HepG2 (cell line): Measurements from ENCODE around the gene NUTF2. TPM values are rescaled to one million over a fixed set of nuclear protein-coding genes. Genes with fewer than 3 reads are reported as not detected.

ENCODE experiments used
- AGO2 ChIP-seq: fragments of 200-400 bp; formaldehyde crosslinking; optimal IDR thresholded peaks from 2 replicates; pipeline ENCODE3; 2017; ENCODE audit warnings: mild to moderate bottlenecking, low read depth, low read length, moderate library complexity
- ATF7 ChIP-seq, 2 experiments: fragments of 450-650 bp in 1 of 2; sonication (generic) in 1 of 2; formaldehyde crosslinking in 1 of 2; IDR thresholded peaks; 2 replicates each; pipeline versions ENCODE4 v1.4.0 to v1.6.1; 2016 to 2020; ENCODE audit warnings: antibody characterized with exemption in 1 of 2, mild to moderate bottlenecking in 1 of 2, missing genetic modification reagents in 1 of 2
- CBX5 ChIP-seq: sonication (generic); formaldehyde crosslinking; IDR thresholded peaks from 2 replicates; pipeline ENCODE4 v1.4.0; 2020; ENCODE audit warnings: missing genetic modification reagents, borderline replicate concordance
- E2F2 ChIP-seq: sonication (generic); formaldehyde crosslinking; IDR thresholded peaks from 2 replicates; pipeline ENCODE4 v1.4.0; 2020; ENCODE audit warnings: missing genetic modification reagents, borderline replicate concordance
- EEA1 ChIP-seq: sonication (generic); formaldehyde crosslinking; IDR thresholded peaks from 2 replicates; pipeline ENCODE4 v1.5.1; 2020; ENCODE audit warnings: mild to moderate bottlenecking, missing genetic modification reagents, borderline replicate concordance
- GATA4 ChIP-seq: sonication (generic); IDR thresholded peaks from 2 replicates; pipeline ENCODE4 v1.6.1; 2016; ENCODE audit warnings: antibody characterized with exemption, low read depth, borderline replicate concordance
- GPN1 ChIP-seq: sonication (generic); formaldehyde crosslinking; IDR thresholded peaks from 2 replicates; pipeline ENCODE4 v1.5.1; 2020; ENCODE audit warnings: missing genetic modification reagents, borderline replicate concordance
- ISL2 ChIP-seq: sonication (generic); formaldehyde crosslinking; IDR thresholded peaks from 2 replicates; pipeline ENCODE4 v1.5.0; 2020; ENCODE audit warnings: missing genetic modification reagents
- JUN ChIP-seq: sonication (generic); formaldehyde crosslinking; IDR thresholded peaks from 2 replicates; pipeline ENCODE4 v1.4.0; 2020; ENCODE audit warnings: mild to moderate bottlenecking, missing genetic modification reagents
- MYNN ChIP-seq: sonication (generic); formaldehyde crosslinking; IDR thresholded peaks from 2 replicates; pipeline ENCODE4 v1.4.0; 2020; ENCODE audit warnings: mild to moderate bottlenecking, low read depth, missing genetic modification reagents
- SIN3B ChIP-seq: fragments of 150-350 bp; IDR thresholded peaks from 2 replicates; pipeline ENCODE4 v1.6.1; 2014; ENCODE audit warnings: low read length
- SMARCE1 ChIP-seq: fragments of 450-650 bp; IDR thresholded peaks from 2 replicates; pipeline ENCODE4 v1.6.1; 2017; ENCODE audit warnings: borderline replicate concordance
- TARDBP ChIP-seq: sonication (generic); formaldehyde crosslinking; IDR thresholded peaks from 2 replicates; pipeline ENCODE4 v1.8.0; 2022; ENCODE audit warnings: mild to moderate bottlenecking, missing genetic modification reagents
- ZNF234 ChIP-seq: sonication (generic); formaldehyde crosslinking; conservative IDR thresholded peaks from 2 replicates; pipeline ENCODE4 v1.5.1; 2020; ENCODE audit warnings: mild to moderate bottlenecking, missing genetic modification reagents
- ZNF367 ChIP-seq: sonication (generic); formaldehyde crosslinking; IDR thresholded peaks from 2 replicates; pipeline ENCODE4 v1.4.0; 2020; ENCODE audit warnings: missing genetic modification reagents, borderline replicate concordance
- ZNF430 ChIP-seq: sonication (generic); formaldehyde crosslinking; IDR thresholded peaks from 2 replicates; pipeline ENCODE4 v1.9.0; 2021; ENCODE audit warnings: mild to moderate bottlenecking, missing genetic modification reagents
- ZNF546 ChIP-seq: sonication (generic); formaldehyde crosslinking; conservative IDR thresholded peaks from 2 replicates; pipeline ENCODE4 v1.8.1; 2023; ENCODE audit warnings: mild to moderate bottlenecking, missing genetic modification reagents
- ZNF574 ChIP-seq: sonication (generic); formaldehyde crosslinking; IDR thresholded peaks from 2 replicates; pipeline ENCODE4 v1.4.0; 2020; ENCODE audit warnings: missing genetic modification reagents
- ZNF619 ChIP-seq: sonication (generic); formaldehyde crosslinking; IDR thresholded peaks from 2 replicates; pipeline ENCODE4 v1.4.0; 2020; ENCODE audit warnings: mild to moderate bottlenecking, missing genetic modification reagents
- ZNF670 ChIP-seq: sonication (generic); formaldehyde crosslinking; IDR thresholded peaks from 2 replicates; pipeline ENCODE4 v1.8.0; 2022; ENCODE audit warnings: mild to moderate bottlenecking, missing genetic modification reagents, borderline replicate concordance
- ZNF841 ChIP-seq: sonication (generic); formaldehyde crosslinking; IDR thresholded peaks from 2 replicates; pipeline ENCODE4 v1.8.1; 2023; ENCODE audit warnings: missing genetic modification reagents, borderline replicate concordance
- polyA plus RNA-seq, 8 experiments: library from polyadenylated mRNA; depleted of rRNA in 3 of 8; stranded (reverse) in 7 of 8; unstranded in 1 of 8; fragments of >200 nt; fragmentation: Illumina TruSeq in 4 of 8; extraction: Trizol in 4 of 8; gene quantifications; 2 replicates each; pipeline versions ENCODE4 v1.2.1 to v1.2.3, GENCODE V29; 2011 to 2016; ENCODE audit warnings: low read depth in 4 of 8, missing spikeins in 1 of 8, mixed read lengths in 1 of 8; ENCODE audit not compliant: insufficient read depth in 1 of 8
- total RNA-seq, 5 experiments: library from RNA; depleted of rRNA; stranded (reverse); fragments of >200 nt; fragmentation: Illumina TruSeq; extraction: Trizol; gene quantifications; 2 replicates each; pipeline ENCODE4 v1.2.3, GENCODE V29; 2016; ENCODE audit warnings: low read depth in 1 of 5
- TF ChIP-seq, protein P1 (sequence below): sonication (generic); formaldehyde crosslinking; IDR thresholded peaks from 2 replicates; pipeline ENCODE4 v1.5.1; 2020; ENCODE audit warnings: mild to moderate bottlenecking, missing genetic modification reagents, moderate library complexity
- TF ChIP-seq, protein P2 (sequence below): IDR thresholded peaks from 2 replicates; pipeline ENCODE4 v1.6.1; 2016; ENCODE audit warnings: mild to moderate bottlenecking

The NUTF2 gene
- total and polyA plus RNA-seq, 2 of the 13 experiments (the other 11 are each of a cell fraction or from before 2014, with no cell fraction given): 168 to 214 TPM

DNA sequence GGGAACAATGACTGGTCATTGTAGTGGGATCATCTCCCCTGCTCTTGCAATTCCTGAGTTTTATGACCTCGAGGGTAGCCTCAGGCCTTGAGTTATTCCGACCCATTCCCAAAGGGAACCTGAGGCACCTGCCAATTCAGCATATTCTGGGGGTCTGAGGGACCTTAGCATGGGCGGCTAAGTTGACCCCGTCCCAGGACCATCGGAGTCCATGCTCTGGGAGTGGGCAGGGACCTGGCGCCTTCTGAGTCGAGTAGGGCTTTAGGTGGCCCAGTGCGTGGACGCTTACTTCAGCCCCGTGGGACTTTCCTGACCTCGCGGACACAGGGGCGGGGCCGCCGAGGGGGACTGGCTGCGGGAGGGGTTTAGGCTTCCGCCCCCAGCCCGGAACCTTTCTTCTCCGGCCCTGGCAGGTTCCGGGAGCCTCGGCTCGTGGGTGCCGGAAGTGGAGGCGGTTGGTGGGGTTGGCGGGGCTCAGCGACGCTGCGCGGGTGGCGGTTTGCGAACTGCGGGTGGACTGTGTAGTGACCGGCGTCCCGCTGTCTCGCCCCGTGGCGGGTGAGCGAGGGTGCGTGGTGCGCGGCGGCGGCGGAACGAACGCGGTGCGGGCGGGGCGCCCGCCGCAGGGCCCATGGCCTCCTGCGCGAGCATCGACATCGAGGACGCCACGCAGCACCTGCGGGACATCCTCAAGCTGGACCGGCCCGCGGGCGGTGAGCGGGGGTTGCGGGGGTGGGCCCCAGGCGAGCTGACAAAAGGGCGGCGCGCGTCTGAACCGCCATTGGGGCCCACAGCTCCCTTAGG lies 26.1 kb downstream of the NUTF2 start, which contains the start of gene EDC4 (continued):
- peak; percentile 73; the same call in 1 of the 2 replicates for TF ChIP-seq MYNN (CRISPR knock-in tag)
- TF ChIP-seq ZNF841: 0 out of 2 replicates have a peak, but pooled peaks have one; percentile 59
- TF ChIP-seq ZNF574 (CRISPR knock-in tag): peak; percentile 94
- TF ChIP-seq TARDBP: peak; percentile 86
- TF ChIP-seq, protein P1, sequence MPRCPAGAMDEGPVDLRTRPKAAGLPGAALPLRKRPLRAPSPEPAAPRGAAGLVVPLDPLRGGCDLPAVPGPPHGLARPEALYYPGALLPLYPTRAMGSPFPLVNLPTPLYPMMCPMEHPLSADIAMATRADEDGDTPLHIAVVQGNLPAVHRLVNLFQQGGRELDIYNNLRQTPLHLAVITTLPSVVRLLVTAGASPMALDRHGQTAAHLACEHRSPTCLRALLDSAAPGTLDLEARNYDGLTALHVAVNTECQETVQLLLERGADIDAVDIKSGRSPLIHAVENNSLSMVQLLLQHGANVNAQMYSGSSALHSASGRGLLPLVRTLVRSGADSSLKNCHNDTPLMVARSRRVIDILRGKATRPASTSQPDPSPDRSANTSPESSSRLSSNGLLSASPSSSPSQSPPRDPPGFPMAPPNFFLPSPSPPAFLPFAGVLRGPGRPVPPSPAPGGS (CRISPR knock-in tag): peak; percentile 96
- TF ChIP-seq CBX5 (CRISPR knock-in tag): peak; percentile 85; the same call in 1 of the 2 replicates
- peak; percentile 88 for TF ChIP-seq ISL2 (CRISPR knock-in tag)
- no peak for TF ChIP-seq JUN
- TF ChIP-seq ZNF670 (CRISPR knock-in tag): peak; percentile 70; the same call in 1 of the 2 replicates
- TF ChIP-seq ZNF234 (CRISPR knock-in tag): peak; percentile 90; the same call in 1 of the 2 replicates
- peak; percentile 89 for TF ChIP-seq SIN3B
- TF ChIP-seq GATA4: peak; percentile 45; the same call in 1 of the 2 replicates
- TF ChIP-seq ZNF546: peak; percentile 38; the same call in 1 of the 2 replicates
- TF ChIP-seq E2F2: 0 out of 2 replicates have a peak, but pooled peaks have one; percentile 66
- peak; percentile 35; the same call in 1 of the 2 replicates for TF ChIP-seq ZNF367
- no peak for TF ChIP-seq SMARCE1
- peak; percentile 96 for TF ChIP-seq EEA1 (CRISPR knock-in tag)
- TF ChIP-seq, protein P2, sequence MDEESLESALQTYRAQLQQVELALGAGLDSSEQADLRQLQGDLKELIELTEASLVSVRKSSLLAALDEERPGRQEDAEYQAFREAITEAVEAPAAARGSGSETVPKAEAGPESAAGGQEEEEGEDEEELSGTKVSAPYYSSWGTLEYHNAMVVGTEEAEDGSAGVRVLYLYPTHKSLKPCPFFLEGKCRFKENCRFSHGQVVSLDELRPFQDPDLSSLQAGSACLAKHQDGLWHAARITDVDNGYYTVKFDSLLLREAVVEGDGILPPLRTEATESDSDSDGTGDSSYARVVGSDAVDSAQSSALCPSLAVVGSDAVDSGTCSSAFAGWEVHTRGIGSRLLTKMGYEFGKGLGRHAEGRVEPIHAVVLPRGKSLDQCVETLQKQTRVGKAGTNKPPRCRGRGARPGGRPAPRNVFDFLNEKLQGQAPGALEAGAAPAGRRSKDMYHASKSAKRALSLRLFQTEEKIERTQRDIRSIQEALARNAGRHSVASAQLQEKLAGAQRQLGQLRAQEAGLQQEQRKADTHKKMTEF (CRISPR knock-in tag): peak; percentile 98
- no peak for TF ChIP-seq ATF7 (IDR thresholded peaks at IDR 0.05)
- TF ChIP-seq ATF7 (CRISPR knock-in tag; IDR thresholded peaks at IDR 0.05): no peak
- TF ChIP-seq ZNF430 (CRISPR knock-in tag): peak; percentile 93
- TF ChIP-seq GPN1 (CRISPR knock-in tag): 0 out of 2 replicates have a peak, but pooled peaks have one; percentile 66
- TF ChIP-seq AGO2: peak; percentile 99
- TF ChIP-seq ZNF619 (CRISPR knock-in tag): peak; percentile 92; the same call in 1 of the 2 replicates
